K562 (cell line): ENCODE measurements around the gene PCED1B. TPM values are rescaled to one million over a fixed set of nuclear protein-coding genes. Genes with fewer than 3 reads are reported as not detected.

Experiments used
- AFF4 ChIP-seq: sonication (generic); formaldehyde crosslinking; IDR thresholded peaks from 2 replicates; pipeline ENCODE4 v1.8.0; 2023; ENCODE audit warnings: mild to moderate bottlenecking, missing genetic modification reagents
- BDP1 ChIP-seq: IDR thresholded peaks from 3 replicates; pipeline ENCODE4 v1.6.1; 2011; ENCODE audit not compliant: insufficient read length, insufficient read depth
- BRD4 ChIP-seq: fragments of 200-600 bp; sonication (generic); IDR thresholded peaks from 2 replicates; pipeline ENCODE4 v1.6.1; 2017; ENCODE audit warnings: inconsistent platforms
- DDX20 ChIP-seq: fragments of 450-650 bp; IDR thresholded peaks from 2 replicates; pipeline ENCODE4 v1.6.1; 2016; ENCODE audit warnings: missing genetic modification characterization, low read depth, mild to moderate bottlenecking, missing compliant biosample characterization, moderate library complexity
- ETV6 ChIP-seq, 3 experiments: fragments of 150-350 bp in 1 of 3; sonication (generic) in 1 of 3; formaldehyde crosslinking in 1 of 3; IDR thresholded peaks; 2 replicates each; pipeline versions ENCODE4 v1.6.1 to v1.8.0; 2014 to 2022; ENCODE audit warnings: borderline replicate concordance in 2 of 3, low read depth in 2 of 3, antibody characterized with exemption in 1 of 3, low read length in 1 of 3, mild to moderate bottlenecking in 1 of 3, missing genetic modification reagents in 1 of 3
- FOXP1 ChIP-seq: sonication (generic); formaldehyde crosslinking; IDR thresholded peaks from 2 replicates; pipeline ENCODE4 v1.8.0; 2022; ENCODE audit warnings: mild to moderate bottlenecking, missing genetic modification reagents
- HBP1 ChIP-seq: fragments of 450-650 bp; formaldehyde crosslinking; IDR thresholded peaks from 2 replicates; pipeline ENCODE4 v1.4.0; 2022; ENCODE audit warnings: missing genetic modification characterization
- HNRNPK ChIP-seq: fragments of 200-400 bp; formaldehyde crosslinking; IDR thresholded peaks from one replicate; pipeline ENCODE4 v1.6.1; 2018; ENCODE audit warnings: mild to moderate bottlenecking, low read depth, low read length; ENCODE audit not compliant: poor library complexity, severe bottlenecking
- ILK ChIP-seq: fragments of 450-650 bp; IDR thresholded peaks from 2 replicates; pipeline ENCODE4 v1.6.1; 2016; ENCODE audit warnings: missing genetic modification characterization, low read depth, mild to moderate bottlenecking, missing compliant biosample characterization, moderate library complexity, borderline replicate concordance
- NELFE ChIP-seq: IDR thresholded peaks from 2 replicates; pipeline ENCODE4 v1.6.1; 2011; ENCODE audit warnings: mild to moderate bottlenecking; ENCODE audit not compliant: insufficient read depth, insufficient read length
- NFYB ChIP-seq: IDR thresholded peaks from 2 replicates; pipeline ENCODE4 v1.6.1; 2011; ENCODE audit warnings: mild to moderate bottlenecking, moderate library complexity; ENCODE audit not compliant: insufficient read length; ENCODE audit errors: extremely low read depth
- NR0B1 ChIP-seq: fragments of 450-650 bp; IDR thresholded peaks from one replicate; pipeline ENCODE4 v1.6.1; 2018; ENCODE audit warnings: mild to moderate bottlenecking, moderate library complexity; ENCODE audit not compliant: partially characterized antibody
- NR1H2 ChIP-seq: sonication (generic); formaldehyde crosslinking; IDR thresholded peaks from 2 replicates; pipeline ENCODE4 v1.4.0; 2020; ENCODE audit warnings: mild to moderate bottlenecking, missing genetic modification reagents
- NR4A1 ChIP-seq, 2 experiments: fragments of 250-450 bp in 1 of 2; fragments of 450-650 bp in 1 of 2; sonication (Bioruptor Pico) in 1 of 2; IDR thresholded peaks; 2 replicates each; pipeline versions ENCODE4 v1.4.0 to v1.6.1; 2016 to 2020; ENCODE audit warnings: mild to moderate bottlenecking in 2 of 2, missing compliant biosample characterization in 1 of 2, missing genetic modification characterization in 1 of 2, moderate library complexity in 1 of 2
- POLR2AphosphoS2 ChIP-seq: IDR thresholded peaks from 2 replicates; pipeline ENCODE4 v1.6.1; 2012; ENCODE audit warnings: low read length, improper control_type of control experiment
- PTRF ChIP-seq: fragments of 450-650 bp; IDR thresholded peaks from 2 replicates; pipeline ENCODE4 v1.6.1; 2016; ENCODE audit warnings: mild to moderate bottlenecking, missing genetic modification characterization, missing compliant biosample characterization
- PTTG1 ChIP-seq: fragments of 450-650 bp; IDR thresholded peaks from 2 replicates; pipeline ENCODE4 v1.6.1; 2016; ENCODE audit warnings: low read depth, mild to moderate bottlenecking, missing genetic modification characterization, missing compliant biosample characterization
- RNF2 ChIP-seq: sonication (generic); IDR thresholded peaks from 2 replicates; pipeline ENCODE4 v1.6.1; 2016
- YY1 ChIP-seq, 3 experiments: IDR thresholded peaks; 2 replicates each; pipeline ENCODE4 v1.6.1; 2011; ENCODE audit warnings: low read length in 2 of 3, mild to moderate bottlenecking in 2 of 3, moderate library complexity in 2 of 3, borderline replicate concordance in 1 of 3, control low read depth in 1 of 3, low read depth in 1 of 3; ENCODE audit not compliant: insufficient read depth in 3 of 3, insufficient replicate concordance in 2 of 3, control insufficient read depth in 1 of 3, insufficient read length in 1 of 3; ENCODE audit errors: extremely low read depth in 1 of 3
- ZNF253 ChIP-seq: fragments of 250-450 bp; sonication (Bioruptor Pico); conservative IDR thresholded peaks from 2 replicates; pipeline ENCODE4 v1.6.1; 2021; ENCODE audit warnings: mild to moderate bottlenecking
- ZNF431 ChIP-seq: sonication (generic); formaldehyde crosslinking; IDR thresholded peaks from 2 replicates; pipeline ENCODE4 v1.8.0; 2022; ENCODE audit warnings: mild to moderate bottlenecking, missing genetic modification reagents
- ZNF507 ChIP-seq: conservative IDR thresholded peaks from 2 replicates; pipeline ENCODE4 v1.6.1; 2017; ENCODE audit warnings: missing genetic modification characterization, missing compliant biosample characterization
- polyA plus RNA-seq, 8 experiments: library from polyadenylated mRNA; depleted of rRNA in 4 of 8; stranded (reverse) in 5 of 8; unstranded in 3 of 8; fragments of >200 nt; fragmentation: Nextera tagmentation in 2 of 8; fragmentation: Illumina TruSeq in 1 of 8; extraction: Ambion mirVana in 2 of 8; extraction: Trizol in 1 of 8; gene quantifications; 2 replicates each; pipeline versions ENCODE4 v1.2.1 to v1.2.3, GENCODE V29; 2011 to 2014; ENCODE audit warnings: inconsistent platforms in 1 of 8, missing spikeins in 1 of 8
- total RNA-seq, 7 experiments: library from RNA; depleted of rRNA in 6 of 7; stranded (reverse); fragments of >200 nt in 6 of 7; fragmentation: Illumina TruSeq in 2 of 7; extraction: Trizol in 2 of 7; gene quantifications; 2 replicates each; pipeline versions ENCODE4 v1.2.1 to v1.2.3, GENCODE V29; 2011 to 2021; ENCODE audit warnings: low replicate concordance in 1 of 7

The PCED1B gene
- total and polyA plus RNA-seq, 9 of the 15 experiments (the other 6 are each of a cell fraction or from before 2014, with no cell fraction given) = 1.2 to 9.3 (median 2.5) TPM

- TF ChIP-seq AFF4 (CRISPR knock-in tag) (no peak), ZNF431 (no peak), ZNF253 (CRISPR knock-in tag) (no peak), ETV6 (IDR thresholded peaks at IDR 0.05; ENCODE audit: borderline replicate concordance in 1 of 2, low read depth in 2 of 2, low read length in 1 of 2) (no peak), ETV6 (CRISPR knock-in tag; IDR thresholded peaks at IDR 0.05; ENCODE audit: borderline replicate concordance) (no peak), ILK (tag) (peak; percentile 26; the same call in 1 of the 2 replicates), POLR2AphosphoS2 (no peak), RNF2 (no peak), ZNF507 (tag) (no peak), HNRNPK (no peak), PTTG1 (tag) (peak; percentile 83), NR4A1 (CRISPR knock-in tag; IDR thresholded peaks at IDR 0.05) (no peak), NR4A1 (tag; IDR thresholded peaks at IDR 0.05) (peak; percentile 75; the same call in 1 of the 2 replicates), YY1 (IDR thresholded peaks at IDR 0.05; ENCODE audit: borderline replicate concordance in 1 of 3, control insufficient read depth in 1 of 3, extremely low read depth in 1 of 3, insufficient read depth in 3 of 3, insufficient read length in 1 of 3, insufficient replicate concordance in 2 of 3, low read depth in 1 of 3, low read length in 2 of 3) (no peak), NR1H2 (CRISPR knock-in tag) (no peak), BDP1 (no peak), FOXP1 (no peak), NFYB (no peak), BRD4 (no peak), NR0B1 (no peak), HBP1 (CRISPR knock-in tag) (no peak), DDX20 (peak; percentile 57; the same call in 1 of the 2 replicates), NELFE (no peak), PTRF (tag) (peak; percentile 74; the same call in 1 of the 2 replicates)
Observed at GRCh38 chr12:47226199-47226598, 146.8 kb downstream of the PCED1B start (continued).
